GM12878 (cell line): ENCODE measurements around the gene CNTNAP5.

Experiments used
- BHLHE40 ChIP-seq, 2 experiments: fragments of 450-650 bp in 1 of 2; IDR thresholded peaks; 2 replicates each; pipeline ENCODE4 v1.6.1; 2011 to 2017; ENCODE audit warnings: low read depth in 2 of 2, borderline replicate concordance in 1 of 2, improper control_type of control experiment in 1 of 2, low read length in 1 of 2, mild to moderate bottlenecking in 1 of 2
- CBX5 ChIP-seq: sonication (generic); IDR thresholded peaks from 2 replicates; pipeline ENCODE4 v1.6.1; 2016; ENCODE audit warnings: low read depth, moderate library complexity, mild to moderate bottlenecking, inconsistent platforms
- CEBPB ChIP-seq, 2 experiments: fragments of 150-350 bp in 1 of 2; IDR thresholded peaks; 2 replicates each; pipeline ENCODE4 v1.6.1; 2012 to 2014; ENCODE audit warnings: low read depth in 2 of 2, low read length in 2 of 2, borderline replicate concordance in 1 of 2, inconsistent platforms in 1 of 2
- CTCF ChIP-seq, 3 experiments: IDR thresholded peaks in 2 of 3; conservative IDR thresholded peaks in 1 of 3; 2 replicates each; pipeline ENCODE4 v1.5.1; 2011; ENCODE audit warnings: low read depth in 3 of 3, low read length in 3 of 3, mild to moderate bottlenecking in 3 of 3, control low read depth in 2 of 3, moderate library complexity in 2 of 3, inconsistent platforms in 1 of 3, mixed read lengths in 1 of 3; ENCODE audit not compliant: control insufficient read depth in 2 of 3, insufficient read depth in 1 of 3; ENCODE audit errors: extremely low read depth in 1 of 3
- EZH2 ChIP-seq: IDR thresholded peaks from 2 replicates; pipeline ENCODE4 v1.6.1; 2012; ENCODE audit warnings: low read depth, mild to moderate bottlenecking, control low read depth, inconsistent platforms, low read length, borderline replicate concordance; ENCODE audit not compliant: control insufficient read depth
- HDAC2 ChIP-seq: fragments of 200-600 bp; sonication (generic); IDR thresholded peaks from 2 replicates; pipeline ENCODE4 v1.6.1; 2017
- JUND ChIP-seq: IDR thresholded peaks from 2 replicates; pipeline ENCODE4 v1.6.1; 2012; ENCODE audit warnings: low read depth, mild to moderate bottlenecking, low read length, improper control_type of control experiment, moderate library complexity
- POLR2A ChIP-seq: IDR thresholded peaks from 2 replicates; pipeline ENCODE4 v1.6.1; 2011; ENCODE audit warnings: low read depth, mild to moderate bottlenecking, low read length
- POLR2AphosphoS5 ChIP-seq: IDR thresholded peaks from 2 replicates; pipeline ENCODE4 v1.6.1; 2011; ENCODE audit warnings: mild to moderate bottlenecking, low read length, inconsistent platforms
- RAD21 ChIP-seq: IDR thresholded peaks from 2 replicates; pipeline ENCODE4 v1.6.1; 2011; ENCODE audit warnings: mild to moderate bottlenecking, low read depth, low read length, moderate library complexity; ENCODE audit not compliant: insufficient read depth
- SIX5 ChIP-seq: IDR thresholded peaks from 2 replicates; pipeline ENCODE4 v1.6.1; 2011; ENCODE audit warnings: mild to moderate bottlenecking, low read depth, low read length, moderate library complexity; ENCODE audit not compliant: severe bottlenecking
- YBX1 ChIP-seq: fragments of 450-650 bp; IDR thresholded peaks from 2 replicates; pipeline ENCODE4 v1.6.1; 2016; ENCODE audit warnings: antibody characterized with exemption
- TF ChIP-seq, protein P1 (sequence below): fragments of 450-650 bp; IDR thresholded peaks from 2 replicates; pipeline ENCODE4 v1.6.1; 2016; ENCODE audit warnings: mild to moderate bottlenecking, moderate library complexity, borderline replicate concordance
- TF ChIP-seq, protein P2 (sequence below): IDR thresholded peaks from 2 replicates; pipeline ENCODE4 v1.6.1; 2011; ENCODE audit warnings: low read depth, low read length, improper control_type of control experiment, borderline replicate concordance

GRCh38 chr2:124034265-124034664 is 9.2 kb downstream of the CNTNAP5 start:
- TF ChIP-seq JUND (no peak), HDAC2 (no peak), CBX5 (no peak), RAD21 (no peak), CTCF (IDR thresholded peaks at IDR 0.05 in 2 of 3, conservative IDR thresholded peaks at IDR 0.05 in 1 of 3; ENCODE audit: control insufficient read depth in 2 of 3, extremely low read depth in 1 of 3, insufficient read depth in 1 of 3, low read depth in 3 of 3, low read length in 3 of 3) (no peak), EZH2 (no peak), BHLHE40 (IDR thresholded peaks at IDR 0.05; ENCODE audit: borderline replicate concordance in 1 of 2, low read depth in 2 of 2, low read length in 1 of 2) (no peak), YBX1 (no peak), SIX5 (no peak), POLR2A (no peak), POLR2AphosphoS5 (no peak), CEBPB (IDR thresholded peaks at IDR 0.05; ENCODE audit: borderline replicate concordance in 1 of 2, low read depth in 2 of 2, low read length in 2 of 2) (no peak)
- TF ChIP-seq, protein P1, sequence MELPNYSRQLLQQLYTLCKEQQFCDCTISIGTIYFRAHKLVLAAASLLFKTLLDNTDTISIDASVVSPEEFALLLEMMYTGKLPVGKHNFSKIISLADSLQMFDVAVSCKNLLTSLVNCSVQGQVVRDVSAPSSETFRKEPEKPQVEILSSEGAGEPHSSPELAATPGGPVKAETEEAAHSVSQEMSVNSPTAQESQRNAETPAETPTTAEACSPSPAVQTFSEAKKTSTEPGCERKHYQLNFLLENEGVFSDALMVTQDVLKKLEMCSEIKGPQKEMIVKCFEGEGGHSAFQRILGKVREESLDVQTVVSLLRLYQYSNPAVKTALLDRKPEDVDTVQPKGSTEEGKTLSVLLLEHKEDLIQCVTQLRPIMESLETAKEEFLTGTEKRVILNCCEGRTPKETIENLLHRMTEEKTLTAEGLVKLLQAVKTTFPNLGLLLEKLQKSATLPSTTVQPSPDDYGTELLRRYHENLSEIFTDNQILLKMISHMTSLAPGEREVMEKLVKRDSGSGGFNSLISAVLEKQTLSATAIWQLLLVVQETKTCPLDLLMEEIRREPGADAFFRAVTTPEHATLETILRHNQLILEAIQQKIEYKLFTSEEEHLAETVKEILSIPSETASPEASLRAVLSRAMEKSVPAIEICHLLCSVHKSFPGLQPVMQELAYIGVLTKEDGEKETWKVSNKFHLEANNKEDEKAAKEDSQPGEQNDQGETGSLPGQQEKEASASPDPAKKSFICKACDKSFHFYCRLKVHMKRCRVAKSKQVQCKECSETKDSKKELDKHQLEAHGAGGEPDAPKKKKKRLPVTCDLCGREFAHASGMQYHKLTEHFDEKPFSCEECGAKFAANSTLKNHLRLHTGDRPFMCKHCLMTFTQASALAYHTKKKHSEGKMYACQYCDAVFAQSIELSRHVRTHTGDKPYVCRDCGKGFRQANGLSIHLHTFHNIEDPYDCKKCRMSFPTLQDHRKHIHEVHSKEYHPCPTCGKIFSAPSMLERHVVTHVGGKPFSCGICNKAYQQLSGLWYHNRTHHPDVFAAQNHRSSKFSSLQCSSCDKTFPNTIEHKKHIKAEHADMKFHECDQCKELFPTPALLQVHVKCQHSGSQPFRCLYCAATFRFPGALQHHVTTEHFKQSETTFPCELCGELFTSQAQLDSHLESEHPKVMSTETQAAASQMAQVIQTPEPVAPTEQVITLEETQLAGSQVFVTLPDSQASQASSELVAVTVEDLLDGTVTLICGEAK: no peak
- TF ChIP-seq, protein P2, sequence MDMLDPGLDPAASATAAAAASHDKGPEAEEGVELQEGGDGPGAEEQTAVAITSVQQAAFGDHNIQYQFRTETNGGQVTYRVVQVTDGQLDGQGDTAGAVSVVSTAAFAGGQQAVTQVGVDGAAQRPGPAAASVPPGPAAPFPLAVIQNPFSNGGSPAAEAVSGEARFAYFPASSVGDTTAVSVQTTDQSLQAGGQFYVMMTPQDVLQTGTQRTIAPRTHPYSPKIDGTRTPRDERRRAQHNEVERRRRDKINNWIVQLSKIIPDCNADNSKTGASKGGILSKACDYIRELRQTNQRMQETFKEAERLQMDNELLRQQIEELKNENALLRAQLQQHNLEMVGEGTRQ: no peak
